Activated effector memory CD4-positive, alpha-beta T cell treated with Interleukin-2 at 50 U/mL for 16 hours (primary cell): Measurements from ENCODE around the gene ATP5F1D.
"Not testable (repeated sequence)": the region's sequence is repeated elsewhere in the genome, so short reads cannot be mapped to it uniquely, and the experiment has no call there.

Experiments
- DNase-seq: peaks from one replicate; pipeline ENCODE4 v3.0.0-alpha.2; 2020

ATP5F1D gene

GRCh38 chr19:1233115-1233667, 8.4 kb upstream of the ATP5F1D start:
- DNase-seq = no peak

GRCh38 chr19:1234051-1234954, 7.2 kb upstream of the ATP5F1D start:
- no peak for DNase-seq

- DNase-seq = no peak
Observed at GRCh38 chr19:1234955-1235380, 6.6 kb upstream of the ATP5F1D start.

GRCh38 chr19:1235625-1236538, 5.7 kb upstream of the ATP5F1D start:
- DNase-seq = no peak

DNA sequence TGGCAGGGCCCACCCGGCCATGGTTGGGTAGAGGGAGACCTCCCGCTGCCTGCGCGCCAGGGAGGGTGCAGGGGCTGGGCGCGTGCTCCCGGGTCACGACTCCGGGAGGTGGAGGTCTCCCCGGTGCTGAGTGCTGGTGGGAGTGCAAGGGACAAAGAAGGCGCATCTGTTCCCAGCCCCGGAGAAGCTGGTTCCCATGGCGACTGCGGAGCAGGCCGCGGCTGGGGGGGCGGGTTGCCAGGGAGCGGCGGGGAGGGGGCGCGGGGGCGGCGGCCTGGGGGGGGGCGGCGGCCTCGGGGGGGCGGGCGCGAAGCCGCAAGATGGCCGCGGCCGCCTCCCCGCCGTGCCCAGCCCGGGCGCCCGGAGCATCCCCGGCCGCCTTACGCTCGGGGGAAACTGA, 5.0 kb upstream of the ATP5F1D start:
- DNase-seq = no peak

DNA sequence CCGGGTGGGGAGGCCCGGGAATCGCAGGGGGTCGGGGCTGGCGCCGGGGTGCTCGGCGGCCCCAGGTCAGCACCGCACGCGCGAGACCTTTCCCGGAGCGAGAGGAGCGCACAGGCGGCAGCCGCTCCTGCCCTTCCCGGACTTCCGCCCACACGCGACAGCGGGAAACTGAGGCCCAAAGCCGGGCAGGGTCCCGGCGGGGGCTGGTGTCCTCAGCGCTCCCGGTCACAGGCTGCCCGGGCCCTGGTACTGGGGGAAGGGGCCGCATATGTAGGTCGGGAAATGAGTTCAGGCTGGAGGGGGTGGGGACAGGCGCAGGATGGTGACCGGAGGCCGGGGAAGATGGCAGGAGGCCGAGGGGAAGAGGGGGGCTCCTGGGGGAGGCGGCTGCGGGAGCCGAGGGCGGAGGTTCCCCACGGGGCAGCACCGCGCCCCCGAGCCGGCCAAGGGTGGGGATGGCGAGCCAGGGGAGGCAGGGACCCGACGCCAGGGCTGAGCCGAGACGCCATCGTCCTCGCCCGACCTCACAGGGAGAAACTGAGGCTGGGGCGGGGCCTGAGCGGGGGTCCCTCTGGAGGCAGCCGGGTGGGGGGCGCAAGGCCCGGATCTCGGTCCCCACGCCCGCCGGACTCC, 4.4 kb upstream of the ATP5F1D start:
- no peak for DNase-seq

DNA sequence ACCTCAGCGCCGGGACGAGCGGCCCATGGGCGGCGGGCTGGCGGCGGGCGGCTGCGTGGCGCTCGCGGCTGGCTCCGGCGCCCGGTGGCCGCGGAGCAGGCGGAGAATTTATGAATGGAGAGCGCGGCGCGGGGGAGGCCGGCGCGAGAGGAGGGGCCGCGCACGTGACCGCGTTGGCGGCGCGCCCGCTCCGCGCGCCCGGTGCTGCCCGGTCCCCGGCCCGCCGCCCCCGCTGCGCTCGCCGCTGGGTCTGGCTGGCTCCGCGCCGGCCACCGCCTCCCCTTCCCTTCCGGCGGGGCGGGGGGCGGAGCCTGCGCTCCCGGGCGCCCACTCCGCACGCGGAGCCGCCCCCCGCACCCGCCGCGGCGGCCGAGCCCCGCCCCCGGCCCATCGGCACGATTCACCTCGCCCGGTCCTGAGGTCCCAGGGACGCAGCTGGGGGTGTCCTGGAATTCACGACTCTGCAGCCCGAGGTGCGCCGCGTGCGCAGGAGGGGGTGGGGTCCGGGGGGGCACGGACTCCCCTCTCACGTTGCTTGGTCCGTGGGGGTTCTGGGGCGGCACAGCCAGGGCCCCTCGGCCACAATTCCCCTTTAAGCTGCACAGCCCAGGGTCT, 3.7 kb upstream of the ATP5F1D start, which contains the start of gene CBARP:
Gene CBARP, minus strand, starts transcription at position 252 of the 615 bp plus-strand sequence. CDS start 1,905 bp downstream, outside the sequence.
- no peak for DNase-seq

DNA sequence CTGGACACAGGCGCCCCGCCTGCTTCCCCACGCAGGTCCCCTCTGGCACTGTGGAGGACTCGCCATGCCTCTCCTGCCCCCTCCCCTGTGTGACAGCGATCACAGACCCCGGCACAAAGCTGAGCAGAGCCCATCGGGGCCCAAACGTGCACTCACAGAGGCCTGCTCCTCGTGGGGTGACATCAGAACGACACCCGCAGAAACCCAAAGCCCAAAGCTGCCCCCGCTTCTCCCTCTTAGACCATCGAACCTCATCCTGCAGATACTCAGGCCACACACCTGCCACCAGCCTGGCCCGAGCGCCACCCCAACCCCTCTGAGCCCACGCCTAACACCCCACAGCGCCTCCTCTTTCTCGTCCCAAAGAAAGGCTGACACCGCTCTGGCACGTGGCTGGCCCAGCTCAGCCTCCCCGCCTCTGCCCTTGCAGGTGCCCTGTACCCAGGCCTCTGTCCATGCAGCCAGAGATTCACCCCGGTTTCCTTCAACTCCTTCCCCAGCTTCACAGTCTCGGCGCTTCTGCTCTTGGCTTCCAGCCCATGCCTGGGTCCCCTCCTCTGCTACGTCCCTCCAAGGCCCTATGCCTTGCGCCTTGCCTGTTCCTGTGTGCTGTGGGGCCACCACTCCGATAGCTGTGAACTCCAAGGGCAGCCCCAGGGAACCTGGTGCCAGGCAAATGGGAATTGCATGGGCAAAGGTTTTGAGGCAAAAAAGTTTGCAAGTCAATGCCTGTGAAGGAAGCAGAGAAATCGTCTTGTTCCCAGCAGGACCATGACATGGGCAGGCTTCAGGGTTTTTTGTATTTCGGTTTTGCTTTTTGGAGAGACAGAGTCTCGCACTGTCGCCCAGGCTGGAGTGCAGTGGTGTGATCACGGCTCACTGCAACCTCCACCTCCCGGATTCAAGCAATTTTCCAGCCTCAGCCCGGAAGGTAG, 2.9 kb upstream of the ATP5F1D start:
- DNase-seq = no peak

DNA sequence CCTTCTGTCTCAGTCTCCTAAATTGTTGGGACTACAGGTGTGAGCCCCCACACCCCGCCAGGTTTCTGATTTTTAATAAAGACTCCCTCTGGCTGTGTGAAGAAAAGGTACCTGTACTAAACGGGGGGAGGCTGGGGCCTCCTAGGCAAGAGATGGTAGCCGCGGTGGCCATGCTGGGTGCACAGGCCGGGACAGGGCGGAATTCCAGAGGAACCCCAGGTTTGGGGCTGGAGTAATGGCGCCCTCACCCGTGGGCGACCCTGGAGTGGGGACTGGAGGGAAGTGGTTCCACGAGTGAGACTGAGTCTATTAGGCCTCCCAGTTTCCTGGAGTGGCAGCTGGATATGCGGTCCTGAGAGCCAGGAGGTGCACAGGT, 2.1 kb upstream of the ATP5F1D start:
- DNase-seq = no peak

DNA sequence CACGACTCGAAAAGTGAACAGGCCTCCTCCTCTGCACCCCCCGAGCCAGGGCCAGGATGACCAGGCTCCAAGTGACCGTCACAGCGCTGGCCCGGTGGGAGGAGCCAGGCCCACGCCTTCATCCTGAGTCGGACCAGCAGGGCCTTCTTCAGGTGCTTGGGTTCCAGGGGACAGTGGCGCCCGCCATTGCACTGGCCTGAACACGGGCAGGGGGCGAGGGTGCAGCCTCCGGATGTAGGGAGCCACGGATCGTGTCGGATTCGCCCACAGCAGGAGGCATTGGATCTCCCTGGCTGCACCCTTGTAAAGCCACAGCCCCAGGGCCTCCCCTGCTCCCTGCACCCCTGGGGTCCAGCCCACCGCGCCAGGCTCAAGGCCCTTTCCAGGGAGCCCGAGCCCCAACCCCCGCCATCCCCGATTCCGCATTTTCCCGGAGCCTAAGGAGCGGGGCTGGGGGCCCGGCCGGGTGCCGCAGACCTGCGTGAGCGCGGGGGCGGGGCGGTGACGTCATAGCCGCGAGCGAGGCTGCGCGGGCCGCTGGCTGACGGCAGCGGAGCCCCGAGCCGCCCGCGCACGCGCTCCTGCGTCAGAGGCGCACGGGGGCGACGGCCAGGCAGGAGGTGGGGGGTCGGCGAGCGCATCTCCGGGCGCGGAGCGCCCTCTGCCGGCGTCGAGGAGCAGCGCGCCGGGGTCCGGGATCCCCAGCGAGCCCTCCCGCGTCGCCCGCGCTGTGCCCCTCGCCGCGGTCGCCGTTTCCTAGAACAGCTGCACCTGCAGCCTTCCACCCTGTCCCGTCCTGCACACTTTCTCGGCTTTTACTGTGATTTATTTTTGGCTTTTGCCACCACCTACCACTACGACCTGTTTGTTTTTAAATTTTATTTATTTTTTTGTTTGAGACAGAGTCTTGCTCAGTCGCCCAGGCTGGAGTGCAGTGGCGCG, 1.5 kb upstream of the ATP5F1D start:
- DNase-seq = peak; percentile 80

- DNase-seq = no peak
Observed at GRCh38 chr19:1240925-1241324, 626 bp upstream of the ATP5F1D start.

GRCh38 chr19:1243768-1244692, 2.5 kb downstream of the ATP5F1D start:
- peak; percentile 75 for DNase-seq

- DNase-seq = no peak
Observed at GRCh38 chr19:1244693-1245451, 3.3 kb downstream of the ATP5F1D start.

- no peak for DNase-seq
Observed at GRCh38 chr19:1245494-1246264, 4.1 kb downstream of the ATP5F1D start.

DNA sequence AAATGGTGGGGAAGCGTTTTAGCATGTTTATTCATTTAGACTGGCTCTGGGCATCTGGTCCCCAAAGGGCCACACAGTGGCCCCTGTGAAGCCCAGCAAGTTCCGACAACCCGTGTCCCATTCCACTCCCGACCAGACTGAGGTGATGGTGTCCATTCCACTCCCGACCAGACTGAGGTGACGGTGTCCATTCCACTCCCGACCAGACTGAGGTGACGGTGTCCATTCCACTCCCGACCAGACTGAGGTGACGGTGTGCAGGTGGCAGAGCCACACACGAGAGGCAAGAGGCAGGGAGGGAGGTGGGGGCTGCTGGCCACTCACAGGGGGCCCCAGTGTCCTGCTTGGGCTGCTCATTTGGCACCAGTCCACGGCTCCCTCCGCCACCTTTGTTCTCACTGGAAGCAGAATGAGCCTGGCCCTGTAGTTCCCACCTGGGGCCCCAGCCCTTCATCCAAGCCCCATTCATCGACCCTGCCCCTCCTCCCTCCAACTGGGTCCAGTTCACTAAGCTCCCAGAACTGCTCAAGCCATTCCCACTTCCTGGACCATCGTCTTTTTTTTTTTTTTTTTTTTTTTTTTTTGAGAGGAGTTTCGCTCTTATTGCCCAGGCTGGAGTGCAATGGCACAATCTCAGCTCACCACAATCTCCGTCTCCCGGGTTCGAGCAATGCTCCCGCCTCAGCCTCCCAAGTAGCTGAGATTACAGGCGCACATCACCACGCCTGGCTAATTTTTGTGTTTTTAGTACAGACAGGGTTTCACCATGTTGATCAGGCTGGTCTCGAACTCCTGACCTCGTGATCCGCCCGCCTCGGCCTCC, 4.9 kb downstream of the ATP5F1D start:
- not testable (repeated sequence) for DNase-seq

GRCh38 chr19:1247748-1248138, 6.2 kb downstream of the ATP5F1D start:
- no peak for DNase-seq
